Uterus (tissue), 2 donors: ENCODE measurements around the gene BRD8.

Source experiments
- CTCF ChIP-seq, 4 experiments: fragments of 200-600 bp in 2 of 4; fragments of 450-650 bp in 2 of 4; sonication (generic) in 2 of 4; IDR thresholded peaks; one replicate each; pipeline ENCODE4 v1.5.1; 2016 to 2019; ENCODE audit warnings: antibody characterized with exemption in 4 of 4, mild to moderate bottlenecking in 2 of 4, moderate library complexity in 1 of 4
- POLR2A ChIP-seq, 2 donors: fragments of 450-650 bp; IDR thresholded peaks; one replicate each; pipeline ENCODE4 v1.6.1; 2016; ENCODE audit warnings: antibody characterized with exemption in 2 of 2, mild to moderate bottlenecking in 1 of 2, moderate library complexity in 1 of 2

- TF ChIP-seq CTCF (IDR thresholded peaks at IDR 0.05) (no peak), POLR2A (IDR thresholded peaks at IDR 0.05) (no peak)
Observed at GRCh38 chr5:138177941-138178515, 402 bp downstream of the BRD8 start.
